GM23338 (cell line): Measurements from ENCODE around the gene MAP2K2. TPM values are rescaled to one million over a fixed set of nuclear protein-coding genes. Genes with fewer than 3 reads are reported as not detected.

Source experiments
- ATAC-seq: fragments of 200-7000 bp; cut with Tn5 transposase; 3 replicates; pipeline ENCODE4 v1.9.1; 2020
- DNase-seq: peaks from one replicate; pipeline ENCODE4 v3.0.0-alpha.2; 2015; ENCODE audit warnings: low spot score
- H2AFZ ChIP-seq: fragments of 200-600 bp; sonication (generic); 2 replicates; pipeline ENCODE4 v1.8.0; 2016; ENCODE audit warnings: antibody characterized with exemption, mild to moderate bottlenecking, moderate library complexity
- H3F3A ChIP-seq: fragments of 200-600 bp; sonication (generic); replicated peaks from 2 replicates; pipeline ENCODE4 v1.8.0; 2017; ENCODE audit warnings: antibody characterized with exemption, mixed run types, low read depth
- H3K27ac ChIP-seq: fragments of 200-600 bp; sonication (generic); 2 replicates; pipeline ENCODE4 v1.6.1; 2016; ENCODE audit warnings: low read depth
- H3K27me3 ChIP-seq: fragments of 200-600 bp; sonication (generic); 2 replicates; pipeline ENCODE4 v1.8.0; 2016; ENCODE audit warnings: mild to moderate bottlenecking, mixed run types, moderate library complexity; ENCODE audit not compliant: insufficient read depth
- H3K36me3 ChIP-seq: fragments of 200-600 bp; sonication (generic); 2 replicates; pipeline ENCODE4 v1.8.0; 2016; ENCODE audit warnings: mild to moderate bottlenecking; ENCODE audit not compliant: insufficient read depth
- H3K4me1 ChIP-seq: fragments of 200-600 bp; sonication (generic); 2 replicates; pipeline ENCODE4 v1.8.0; 2016; ENCODE audit warnings: mild to moderate bottlenecking, moderate library complexity; ENCODE audit not compliant: insufficient read depth
- H3K4me2 ChIP-seq: fragments of 200-600 bp; sonication (generic); 2 replicates; pipeline ENCODE4 v1.7.1; 2017; ENCODE audit warnings: mixed run types
- H3K4me3 ChIP-seq: fragments of 200-600 bp; sonication (generic); 2 replicates; pipeline ENCODE4 v1.6.1; 2016; ENCODE audit warnings: mixed run types
- H3K79me2 ChIP-seq: fragments of 200-600 bp; sonication (generic); replicated peaks from 2 replicates; pipeline ENCODE4 v1.8.0; 2017; ENCODE audit warnings: mild to moderate bottlenecking; ENCODE audit not compliant: insufficient read depth
- H3K9me2 ChIP-seq: fragments of 200-600 bp; sonication (generic); 2 replicates; pipeline ENCODE4 v1.8.0; 2017; ENCODE audit not compliant: insufficient read depth
- H4K20me1 ChIP-seq: fragments of 200-600 bp; sonication (generic); replicated peaks from 2 replicates; pipeline ENCODE4 v1.8.0; 2017; ENCODE audit warnings: mild to moderate bottlenecking; ENCODE audit not compliant: insufficient read depth
- H3K27ac Mint-ChIP-seq: 2 replicates; pipeline ENCODE4 v1.8.0; 2020; ENCODE audit warnings: inconsistent platforms, mild to moderate bottlenecking, moderate library complexity, mixed read lengths
- H3K27me3 Mint-ChIP-seq: 3 replicates; pipeline ENCODE4 v1.8.0; 2022; ENCODE audit warnings: low read depth, mild to moderate bottlenecking, moderate library complexity, mixed read lengths, inconsistent platforms; ENCODE audit not compliant: insufficient read depth, poor library complexity
- H3K36me3 Mint-ChIP-seq: 3 replicates; pipeline ENCODE4 v1.8.0; 2021; ENCODE audit warnings: low read depth, mild to moderate bottlenecking, inconsistent platforms, moderate library complexity, mixed read lengths
- H3K4me1 Mint-ChIP-seq: 3 replicates; pipeline ENCODE4 v1.8.0; 2020; ENCODE audit warnings: mild to moderate bottlenecking, inconsistent platforms, mixed read lengths
- H3K4me3 Mint-ChIP-seq: 3 replicates; pipeline ENCODE4 v1.8.0; 2021; ENCODE audit warnings: moderate library complexity, mild to moderate bottlenecking, inconsistent platforms, mixed read lengths
- H3K9me3 Mint-ChIP-seq: 3 replicates; pipeline ENCODE4 v1.8.0; 2020; ENCODE audit warnings: moderate library complexity, mild to moderate bottlenecking, inconsistent platforms, mixed read lengths
- CTCF ChIP-seq, 2 experiments: fragments of 200-600 bp in 1 of 2; sonication (generic) in 1 of 2; conservative IDR thresholded peaks; 2 replicates each; pipeline versions ENCODE4 v1.5.1 to v1.6.1; 2016 to 2017; ENCODE audit warnings: antibody characterized with exemption in 2 of 2, low read depth in 2 of 2, mild to moderate bottlenecking in 2 of 2, moderate library complexity in 1 of 2
- ETS1 ChIP-seq: IDR thresholded peaks from 2 replicates; pipeline ENCODE4 v1.6.1; 2016; ENCODE audit warnings: antibody characterized with exemption
- JUNB ChIP-seq: IDR thresholded peaks from one replicate; pipeline ENCODE4 v1.6.1; 2016; ENCODE audit warnings: antibody characterized with exemption; ENCODE audit not compliant: unreplicated experiment
- NANOG ChIP-seq: IDR thresholded peaks from 2 replicates; pipeline ENCODE4 v1.6.1; 2016; ENCODE audit warnings: antibody characterized with exemption, borderline replicate concordance
- POLR2AphosphoS5 ChIP-seq: IDR thresholded peaks from 2 replicates; pipeline ENCODE4 v1.6.1; 2016; ENCODE audit warnings: antibody characterized with exemption, low read depth
- REST ChIP-seq: IDR thresholded peaks from one replicate; pipeline ENCODE4 v1.6.1; 2018; ENCODE audit warnings: antibody characterized with exemption; ENCODE audit not compliant: unreplicated experiment
- ZNF331 ChIP-seq: fragments of 250-450 bp; sonication (Bioruptor Pico); IDR thresholded peaks from 2 replicates; pipeline ENCODE4 v1.5.0; 2020; ENCODE audit warnings: low read depth, mild to moderate bottlenecking, moderate library complexity
- polyA plus RNA-seq: library from polyadenylated mRNA; unstranded; fragments of >200 nt; fragmentation: Nextera tagmentation; extraction: Ambion mirVana; gene quantifications from 2 replicates; pipeline ENCODE4 v1.2.1, GENCODE V29; 2016
- total RNA-seq: library from RNA; depleted of rRNA; stranded (reverse); fragments of >200 nt; shearing (Covaris generic); gene quantifications from 2 replicates; pipeline ENCODE4 v1.2.3, GENCODE V29; 2014

Gene MAP2K2
- total and polyA plus RNA-seq, 2 experiments from 2014 or later = 99.7 to 151 TPM

GRCh38 chr19:4149518-4150288 lies 25.8 kb upstream of the MAP2K2 start (continued):
- TF ChIP-seq CTCF (conservative IDR thresholded peaks at IDR 0.05; ENCODE audit: low read depth in 2 of 2) (no peak), POLR2AphosphoS5 (no peak), NANOG (no peak), ETS1 (no peak), REST (no peak), ZNF331 (CRISPR knock-in tag) (no peak)

- no peaks in the 10 kb centered on the region for H3K36me3 Mint-ChIP-seq
- no peaks in the 10 kb centered on the region for H4K20me1 ChIP-seq
- DNase-seq = no peak
- H3F3A ChIP-seq = no peaks in the 10 kb centered on the region
- H3K27me3 Mint-ChIP-seq = peaks cover 16% of the 10 kb centered on the region
- no peaks in the 10 kb centered on the region for H3K9me3 Mint-ChIP-seq
- no peak overlapping the region for H3K27ac ChIP-seq
- no peak overlapping the region for H3K4me2 ChIP-seq
- no peak for ATAC-seq
- no peaks in the 10 kb centered on the region for H3K4me1 ChIP-seq
- H3K27me3 ChIP-seq = no peaks in the 10 kb centered on the region
- no peak overlapping the region for H3K27ac Mint-ChIP-seq
- no peak overlapping the region for H3K4me3 Mint-ChIP-seq
- H3K36me3 ChIP-seq = no peaks in the 10 kb centered on the region
- no peak overlapping the region for H2AFZ ChIP-seq
- H3K4me3 ChIP-seq = no peak overlapping the region
- H3K79me2 ChIP-seq = no peaks in the 10 kb centered on the region
- H3K9me2 ChIP-seq = no peaks in the 10 kb centered on the region
- peaks cover 2% of the 10 kb centered on the region; the same call in 1 of the 3 replicates for H3K4me1 Mint-ChIP-seq
- no peak for TF ChIP-seq JUNB
- no peak for TF ChIP-seq ETS1
- TF ChIP-seq CTCF (conservative IDR thresholded peaks at IDR 0.05; ENCODE audit: low read depth in 2 of 2) = no peak
Observed at GRCh38 chr19:4144666-4145249, 20.8 kb upstream of the MAP2K2 start.
